ENCODE results near the gene CPA1.

GRCh38 chr7:130367836-130368746 is 12.2 kb upstream of the CPA1 start:
- TF ChIP-seq CTCF (IDR thresholded peaks at IDR 0.05) = no peak
- no peak for TF ChIP-seq POLR2A (IDR thresholded peaks at IDR 0.05)

Data from esophagus squamous epithelium (tissue), 4 donors.